ENCODE data around the gene CCNE1.
A peak's percentile ranks its signal among the peaks of the same experiment; 100 is the strongest.

The CCNE1 gene

GRCh38 chr19:29837996-29838395, 26.2 kb downstream of the CCNE1 start:
- Histone ChIP-seq H3K27me3 (ENCODE audit: insufficient read depth, low read length) (no peaks in the 10 kb centered on the region), H2AFZ (ENCODE audit: insufficient read depth, low read length, poor library complexity) (no peak overlapping the region), H3K18ac (ENCODE audit: low read length) (no peak overlapping the region), H3K23ac (ENCODE audit: low read length) (no peak overlapping the region), H2BK120ac (ENCODE audit: insufficient read depth, low read length, poor library complexity) (no peak overlapping the region), H3K27ac (ENCODE audit: low read depth, low read length) (no peak overlapping the region), H3K4ac (ENCODE audit: low read depth, low read length) (no peak overlapping the region), H3K9me3 (ENCODE audit: insufficient read depth, low read depth, low read length) (no peaks in the 10 kb centered on the region), H4K91ac (ENCODE audit: low read depth, low read length) (no peak overlapping the region), H3K9ac (ENCODE audit: low read length) (no peak overlapping the region), H3K79me2 (ENCODE audit: control insufficient read depth, insufficient read depth, low read length, poor library complexity) (peaks cover 2% of the 10 kb centered on the region), H3K36me3 (ENCODE audit: control insufficient read depth in 1 of 2, insufficient read depth in 2 of 2, low read length in 2 of 2) (no peaks in the 10 kb centered on the region), H3K4me2 (ENCODE audit: low read length) (no peak overlapping the region), H3K79me1 (ENCODE audit: low read length) (peaks cover 4% of the 10 kb centered on the region), H2BK5ac (ENCODE audit: low read depth, low read length, poor library complexity) (no peak overlapping the region), H3K4me1 (ENCODE audit: control insufficient read depth in 1 of 2, insufficient read depth in 2 of 2, low read length in 2 of 2) (peaks cover 19 to 22% of the 10 kb centered on the region in 2 experiments), H2BK12ac (ENCODE audit: low read length) (no peak overlapping the region), H2AK5ac (ENCODE audit: low read length) (no peak overlapping the region), H3K4me3 (ENCODE audit: low read depth, low read length) (no peak overlapping the region), H4K8ac (ENCODE audit: low read depth, low read length) (no peak overlapping the region), H4K12ac (ENCODE audit: low read depth, low read length) (no peak overlapping the region), H3K14ac (ENCODE audit: low read length) (no peak overlapping the region)
- DNase-seq: no peak
- no CpG with 5 or more reads among the region's 9 CpGs for WGBS (ENCODE audit: extremely low coverage, insufficient coverage, insufficient read length)

- Histone ChIP-seq H3K4me1 (ENCODE audit: control insufficient read depth in 1 of 2, insufficient read depth in 2 of 2, low read length in 2 of 2) (peaks cover 30 to 34% of the 10 kb centered on the region in 2 experiments), H3K14ac (ENCODE audit: low read length) (peak overlapping the region; percentile 34), H3K27ac (ENCODE audit: low read depth, low read length) (no peak overlapping the region), H2AK5ac (ENCODE audit: low read length) (peak overlapping the region; percentile 44), H2BK12ac (ENCODE audit: low read length) (peak overlapping the region; percentile 76), H2BK5ac (ENCODE audit: low read depth, low read length, poor library complexity) (peak overlapping the region; percentile 37), H2AFZ (ENCODE audit: insufficient read depth, low read length, poor library complexity) (no peak overlapping the region), H3K79me1 (ENCODE audit: low read length) (peaks cover 11% of the 10 kb centered on the region), H3K4me2 (ENCODE audit: low read length) (no peak overlapping the region), H3K18ac (ENCODE audit: low read length) (no peak overlapping the region), H3K4ac (ENCODE audit: low read depth, low read length) (no peak overlapping the region), H3K9me3 (ENCODE audit: insufficient read depth, low read depth, low read length) (no peaks in the 10 kb centered on the region), H3K27me3 (ENCODE audit: insufficient read depth, low read length) (no peaks in the 10 kb centered on the region), H3K36me3 (ENCODE audit: control insufficient read depth in 1 of 2, insufficient read depth in 2 of 2, low read length in 2 of 2) (no peaks in the 10 kb centered on the region), H3K79me2 (ENCODE audit: control insufficient read depth, insufficient read depth, low read length, poor library complexity) (peaks cover 2% of the 10 kb centered on the region), H4K8ac (ENCODE audit: low read depth, low read length) (peak overlapping the region; percentile 22), H2BK120ac (ENCODE audit: insufficient read depth, low read length, poor library complexity) (peak overlapping the region; percentile 74), H3K23ac (ENCODE audit: low read length) (no peak overlapping the region), H4K91ac (ENCODE audit: low read depth, low read length) (peak overlapping the region; percentile 80), H4K12ac (ENCODE audit: low read depth, low read length) (no peak overlapping the region), H3K9ac (ENCODE audit: low read length) (no peak overlapping the region), H3K4me3 (ENCODE audit: low read depth, low read length) (no peak overlapping the region)
- no CpG with 5 or more reads among the region's 22 CpGs for WGBS (ENCODE audit: extremely low coverage, insufficient coverage, insufficient read length)
- no peak for DNase-seq
Observed at GRCh38 chr19:29840066-29840950, 28.5 kb downstream of the CCNE1 start.

- Histone ChIP-seq H2BK120ac (ENCODE audit: insufficient read depth, low read length, poor library complexity) (peak overlapping the region; percentile 74), H2BK12ac (ENCODE audit: low read length) (no peak overlapping the region), H3K23ac (ENCODE audit: low read length) (no peak overlapping the region), H3K4me2 (ENCODE audit: low read length) (no peak overlapping the region), H4K12ac (ENCODE audit: low read depth, low read length) (no peak overlapping the region), H3K79me1 (ENCODE audit: low read length) (peaks cover 12% of the 10 kb centered on the region), H3K9me3 (ENCODE audit: insufficient read depth, low read depth, low read length) (no peaks in the 10 kb centered on the region), H3K36me3 (ENCODE audit: control insufficient read depth in 1 of 2, insufficient read depth in 2 of 2, low read length in 2 of 2) (no peaks in the 10 kb centered on the region), H2BK5ac (ENCODE audit: low read depth, low read length, poor library complexity) (no peak overlapping the region), H3K79me2 (ENCODE audit: control insufficient read depth, insufficient read depth, low read length, poor library complexity) (peaks cover 2% of the 10 kb centered on the region), H3K4me3 (ENCODE audit: low read depth, low read length) (no peak overlapping the region), H3K4ac (ENCODE audit: low read depth, low read length) (no peak overlapping the region), H3K18ac (ENCODE audit: low read length) (no peak overlapping the region), H2AK5ac (ENCODE audit: low read length) (no peak overlapping the region), H3K4me1 (ENCODE audit: control insufficient read depth in 1 of 2, insufficient read depth in 2 of 2, low read length in 2 of 2) (peaks cover 33 to 39% of the 10 kb centered on the region in 2 experiments), H4K8ac (ENCODE audit: low read depth, low read length) (no peak overlapping the region), H3K14ac (ENCODE audit: low read length) (no peak overlapping the region), H2AFZ (ENCODE audit: insufficient read depth, low read length, poor library complexity) (no peak overlapping the region), H3K27ac (ENCODE audit: low read depth, low read length) (no peak overlapping the region), H4K91ac (ENCODE audit: low read depth, low read length) (peak overlapping the region; percentile 80), H3K9ac (ENCODE audit: low read length) (no peak overlapping the region), H3K27me3 (ENCODE audit: insufficient read depth, low read length) (no peaks in the 10 kb centered on the region)
- no peak for DNase-seq
- WGBS (ENCODE audit: extremely low coverage, insufficient coverage, insufficient read length): no CpG with 5 or more reads among the region's 3 CpGs
Observed at GRCh38 chr19:29841209-29841558, 29.4 kb downstream of the CCNE1 start.

- WGBS (ENCODE audit: extremely low coverage, insufficient coverage, insufficient read length): no CpG with 5 or more reads among the region's 10 CpGs
Observed at GRCh38 chr19:29841559-29842367, 30.0 kb downstream of the CCNE1 start.

More at GRCh38 chr19:29841559-29842367, 30.0 kb downstream of the CCNE1 start:
- Histone ChIP-seq H2AK5ac (ENCODE audit: low read length) (peak overlapping the region; percentile 42), H4K12ac (ENCODE audit: low read depth, low read length) (no peak overlapping the region), H4K91ac (ENCODE audit: low read depth, low read length) (peak overlapping the region; percentile 73), H3K36me3 (ENCODE audit: control insufficient read depth in 1 of 2, insufficient read depth in 2 of 2, low read length in 2 of 2) (no peaks in the 10 kb centered on the region), H2AFZ (ENCODE audit: insufficient read depth, low read length, poor library complexity) (no peak overlapping the region), H3K9ac (ENCODE audit: low read length) (no peak overlapping the region), H3K27me3 (ENCODE audit: insufficient read depth, low read length) (no peaks in the 10 kb centered on the region), H3K79me1 (ENCODE audit: low read length) (peaks cover 12% of the 10 kb centered on the region), H3K14ac (ENCODE audit: low read length) (no peak overlapping the region), H3K4me2 (ENCODE audit: low read length) (no peak overlapping the region), H2BK5ac (ENCODE audit: low read depth, low read length, poor library complexity) (peak overlapping the region; percentile 56), H3K9me3 (ENCODE audit: insufficient read depth, low read depth, low read length) (no peaks in the 10 kb centered on the region), H3K23ac (ENCODE audit: low read length) (no peak overlapping the region), H2BK120ac (ENCODE audit: insufficient read depth, low read length, poor library complexity) (peak overlapping the region; percentile 40), H3K4me3 (ENCODE audit: low read depth, low read length) (no peak overlapping the region), H3K27ac (ENCODE audit: low read depth, low read length) (peak overlapping the region; percentile 41), H2BK12ac (ENCODE audit: low read length) (no peak overlapping the region), H3K79me2 (ENCODE audit: control insufficient read depth, insufficient read depth, low read length, poor library complexity) (peaks cover 2% of the 10 kb centered on the region), H3K4ac (ENCODE audit: low read depth, low read length) (no peak overlapping the region), H3K4me1 (ENCODE audit: control insufficient read depth in 1 of 2, insufficient read depth in 2 of 2, low read length in 2 of 2) (peaks cover 33 to 39% of the 10 kb centered on the region in 2 experiments), H3K18ac (ENCODE audit: low read length) (peak overlapping the region; percentile 30), H4K8ac (ENCODE audit: low read depth, low read length) (no peak overlapping the region)
- DNase-seq: peak; percentile 100

All from trophoblast cell (in vitro differentiated cells and primary cell).